NCI-H1417 (cell line): ENCODE data around the gene WDR41.

Source experiments
- DNase-seq, 3 experiments: peaks; one replicate each; lab custom pipeline; 2025; lab: John Stamatoyannopoulos, UW

Gene WDR41

DNA sequence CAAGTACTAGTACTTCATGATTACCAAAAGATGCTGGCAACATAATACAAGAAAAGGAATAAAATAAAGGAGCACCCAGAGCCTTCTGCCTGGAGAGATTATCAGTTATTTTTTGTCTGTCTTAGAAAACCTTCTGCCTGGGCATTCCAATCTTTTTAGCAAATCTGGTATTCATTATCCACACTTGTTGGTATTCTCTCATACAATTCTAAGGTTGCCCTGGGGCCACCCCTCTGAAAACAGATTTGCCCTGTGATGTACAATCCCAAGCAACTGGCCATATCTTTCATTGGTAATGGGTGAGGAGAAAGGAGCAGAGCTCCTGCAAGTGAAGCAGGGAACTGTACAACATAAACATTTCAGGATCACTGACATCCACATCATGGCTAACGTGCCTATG lies 47.8 kb downstream of the WDR41 start:
- no peak for DNase-seq

- DNase-seq = no peak
Observed at GRCh38 chr5:77443670-77444069, 48.4 kb downstream of the WDR41 start.

DNA sequence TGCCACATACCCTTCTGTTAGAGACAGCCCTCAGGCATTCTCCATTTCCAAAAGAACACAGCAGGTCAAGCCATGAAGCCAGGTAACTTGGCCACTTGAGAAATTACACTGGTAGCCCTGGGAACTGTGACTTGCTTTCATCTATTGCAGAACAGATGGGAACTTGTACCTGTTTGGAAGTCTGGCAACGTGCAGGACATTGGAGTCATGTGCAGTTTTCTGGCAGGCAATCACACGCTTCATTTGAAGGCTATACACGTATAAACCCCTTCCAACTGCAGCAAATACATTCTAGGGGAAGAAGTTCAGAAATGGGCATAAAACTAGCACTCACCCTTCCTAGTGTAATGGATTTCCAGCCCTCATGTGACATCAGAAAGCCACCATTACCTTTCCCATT lies 54.0 kb downstream of the WDR41 start:
- no peak for DNase-seq

GRCh38 chr5:77437194-77437593 lies 54.9 kb downstream of the WDR41 start:
- DNase-seq = peak; percentile 13 to 60 (median 30)

DNA sequence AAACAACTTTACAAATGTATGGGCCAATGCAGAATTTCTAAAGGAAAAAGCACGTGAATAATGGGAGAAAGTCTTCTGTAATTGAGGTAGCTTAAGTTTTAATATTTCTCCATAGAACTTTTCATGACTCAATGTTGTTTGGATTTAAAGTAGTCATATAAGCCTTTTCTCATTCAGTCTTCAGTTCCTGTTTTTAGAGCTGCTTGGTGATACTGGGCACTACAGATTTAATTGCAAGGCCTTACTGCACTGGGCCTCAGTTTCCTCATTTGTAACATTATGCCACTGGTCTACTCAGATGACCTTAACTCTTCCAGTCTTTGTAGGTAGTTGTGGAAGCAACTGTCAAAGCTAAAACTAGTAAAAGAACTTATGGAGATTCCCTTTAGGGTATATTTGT lies 60.4 kb downstream of the WDR41 start:
- no peak for DNase-seq

GRCh38 chr5:77431286-77431685 lies 60.8 kb downstream of the WDR41 start:
- no peak for DNase-seq

DNA sequence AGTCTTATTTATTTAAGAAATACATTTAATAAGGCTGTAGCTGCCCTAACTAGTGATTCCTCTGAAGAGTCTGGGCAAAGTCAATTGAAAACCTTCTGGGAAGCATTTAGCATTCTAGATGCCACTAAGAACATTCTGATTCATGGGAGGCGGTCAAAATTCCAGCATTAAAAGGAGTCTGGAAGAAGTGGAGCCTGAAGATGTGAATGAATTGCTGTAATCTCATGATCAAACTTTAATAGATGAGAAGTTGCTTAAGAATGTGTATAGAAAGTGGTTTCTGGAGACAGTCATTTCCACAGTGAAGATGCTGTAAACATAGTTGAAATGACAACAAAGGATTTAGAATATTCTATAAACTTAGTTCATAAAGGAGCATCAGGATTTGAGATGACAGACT lies 61.4 kb downstream of the WDR41 start:
- no peak for DNase-seq

- no peak for DNase-seq
Observed at GRCh38 chr5:77428526-77428925, 63.6 kb downstream of the WDR41 start.

- DNase-seq = no peak
Observed at GRCh38 chr5:77427998-77428397, 64.1 kb downstream of the WDR41 start.

GRCh38 chr5:77426670-77427069 lies 65.4 kb downstream of the WDR41 start:
- DNase-seq = no peak

DNA sequence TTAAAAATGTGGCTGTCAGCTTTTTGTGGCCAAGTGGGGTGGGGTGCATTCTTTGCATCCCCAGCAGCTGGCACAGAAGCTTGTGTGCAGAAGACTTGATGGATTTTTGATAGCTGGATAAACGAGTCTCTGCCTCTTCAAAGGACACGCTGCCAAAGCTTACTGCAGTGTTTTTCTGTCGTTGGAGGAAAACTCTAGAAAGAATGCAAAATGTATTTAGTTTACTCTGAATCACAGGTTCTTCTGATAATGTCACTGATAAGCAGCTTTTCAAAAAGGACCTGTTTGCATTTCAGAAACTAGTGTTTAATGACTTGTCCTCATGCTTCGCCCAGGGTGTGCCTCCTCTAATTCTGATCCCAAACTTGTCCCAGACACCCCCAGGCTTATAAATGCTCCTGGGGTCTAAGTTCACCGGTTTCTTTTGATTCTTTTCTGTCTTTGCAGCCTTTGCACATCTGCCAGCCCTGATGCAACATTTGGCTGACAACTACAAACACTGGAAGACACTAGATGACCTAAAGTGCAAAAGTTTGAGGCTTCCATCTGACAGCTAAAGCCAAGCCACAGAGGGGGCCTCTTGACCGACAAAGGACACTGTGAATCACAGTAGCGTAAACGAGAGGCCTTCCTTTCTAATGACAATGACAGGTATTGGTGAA lies 66.0 kb downstream of the WDR41 start:
- DNase-seq = no peak

- no peak for DNase-seq
Observed at GRCh38 chr5:77425420-77425819, 66.7 kb downstream of the WDR41 start.

DNA sequence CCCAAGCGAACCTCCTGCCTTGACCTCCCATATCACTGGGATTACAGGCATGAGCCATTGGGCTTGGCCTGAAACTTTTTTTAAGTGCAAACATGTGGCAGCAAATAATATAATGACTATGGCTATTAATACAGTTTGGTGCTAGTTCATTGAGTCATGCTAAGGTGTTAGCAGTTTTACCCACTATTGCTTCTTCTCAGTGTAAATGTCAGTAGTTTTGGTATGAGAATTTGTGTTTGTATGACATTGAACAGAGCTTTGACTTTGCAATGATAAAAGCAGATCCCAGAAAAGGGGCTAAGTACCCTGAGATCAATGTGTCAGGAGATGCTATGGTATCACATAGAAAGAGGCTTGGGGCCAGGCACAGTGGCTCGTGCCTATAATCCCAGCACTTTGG lies 67.2 kb downstream of the WDR41 start:
- no peak for DNase-seq

DNA sequence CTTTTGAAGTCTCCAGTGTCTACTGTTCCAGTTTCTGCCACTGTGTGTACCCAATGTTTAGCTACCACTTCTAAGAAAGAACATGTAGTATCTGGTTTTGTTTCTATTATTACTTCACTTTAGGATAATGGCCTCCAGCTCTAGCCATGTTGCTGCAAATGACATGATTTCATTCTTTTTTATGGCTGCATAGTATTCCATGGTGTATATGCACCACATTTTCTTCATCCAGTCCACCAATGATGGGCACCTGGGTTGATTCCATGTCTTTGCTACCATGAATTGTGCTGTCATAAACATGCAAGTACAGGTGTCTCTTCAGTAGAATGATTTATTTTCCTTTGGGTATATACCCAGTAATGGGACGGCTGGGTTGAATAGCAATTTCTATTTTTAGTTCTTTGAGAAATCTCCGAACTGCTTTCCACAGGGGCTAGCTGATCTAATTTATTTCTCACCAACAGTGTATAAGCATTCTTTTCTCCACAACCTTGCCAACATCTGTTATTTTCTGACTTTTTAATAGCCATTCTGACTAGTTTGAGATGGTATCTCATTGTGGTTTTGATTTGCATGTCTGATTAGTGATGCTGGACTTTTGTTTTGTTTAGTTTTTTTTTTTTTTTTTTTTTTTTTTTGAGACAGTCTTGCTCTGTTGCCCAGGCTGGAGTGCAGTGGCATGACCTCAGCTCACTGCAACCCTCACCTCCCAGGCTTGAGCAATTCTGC lies 68.9 kb downstream of the WDR41 start:
- no peak for DNase-seq

DNA sequence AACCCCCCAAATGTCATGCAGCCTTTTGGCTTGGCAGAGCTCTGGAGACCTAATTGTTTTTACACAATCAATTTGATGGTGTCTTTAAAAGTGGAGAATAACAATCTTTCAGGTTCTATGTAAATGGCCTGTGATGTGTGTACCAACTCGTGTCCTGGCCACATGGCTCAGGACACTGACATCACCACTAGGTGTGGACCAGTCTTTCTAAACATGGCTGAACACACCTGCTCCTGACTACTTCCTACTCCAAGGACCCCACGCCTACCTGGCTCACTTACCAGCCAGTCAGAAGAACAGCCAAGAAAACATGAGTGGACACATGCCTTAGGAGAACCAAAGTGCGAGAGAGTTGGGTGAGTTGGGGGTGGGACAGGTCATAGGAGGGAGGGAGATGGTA lies 71.2 kb downstream of the WDR41 start:
- no peak for DNase-seq

DNA sequence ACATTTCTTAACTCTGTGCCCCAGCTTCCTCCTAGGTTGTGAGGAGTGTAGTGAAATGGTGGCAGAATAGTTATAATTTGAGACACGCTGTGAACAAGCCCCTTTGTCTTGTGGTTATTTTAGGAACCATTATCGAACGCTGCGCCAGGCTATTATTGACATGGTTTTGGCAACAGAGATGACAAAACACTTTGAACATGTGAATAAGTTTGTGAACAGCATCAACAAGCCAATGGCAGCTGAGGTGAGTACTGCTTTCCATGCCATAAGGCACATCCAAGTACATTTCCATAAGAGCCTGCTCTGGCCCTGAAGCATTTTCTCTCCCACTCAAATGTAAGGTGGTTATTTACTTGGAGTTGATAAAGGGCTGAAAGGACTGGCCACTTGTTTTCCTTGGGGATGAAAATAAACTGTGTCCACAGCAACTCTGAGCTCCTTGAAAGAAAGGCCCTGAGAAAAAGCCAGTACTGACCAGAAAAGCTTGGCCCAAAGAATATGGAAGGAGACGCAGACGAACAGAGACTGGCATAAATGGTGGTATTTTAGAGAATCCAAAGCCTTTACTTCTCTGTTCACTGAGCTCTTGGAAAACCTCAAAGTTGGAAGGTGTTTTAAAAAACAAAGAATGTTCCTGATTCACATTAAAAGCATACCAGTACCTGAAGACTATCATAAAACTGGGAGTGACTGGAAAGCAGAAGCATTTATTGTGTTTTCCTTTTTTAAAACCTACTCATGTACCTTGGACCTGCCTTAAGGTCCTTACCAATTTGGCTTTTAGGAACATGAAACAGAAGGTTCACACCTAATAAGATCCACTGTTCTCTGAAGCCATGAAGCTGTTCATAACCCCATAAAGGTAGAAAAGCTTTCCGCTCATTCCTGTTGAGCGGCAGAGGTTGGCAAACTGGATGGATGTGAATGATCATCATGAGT lies 72.2 kb downstream of the WDR41 start:
- no peak for DNase-seq

DNA sequence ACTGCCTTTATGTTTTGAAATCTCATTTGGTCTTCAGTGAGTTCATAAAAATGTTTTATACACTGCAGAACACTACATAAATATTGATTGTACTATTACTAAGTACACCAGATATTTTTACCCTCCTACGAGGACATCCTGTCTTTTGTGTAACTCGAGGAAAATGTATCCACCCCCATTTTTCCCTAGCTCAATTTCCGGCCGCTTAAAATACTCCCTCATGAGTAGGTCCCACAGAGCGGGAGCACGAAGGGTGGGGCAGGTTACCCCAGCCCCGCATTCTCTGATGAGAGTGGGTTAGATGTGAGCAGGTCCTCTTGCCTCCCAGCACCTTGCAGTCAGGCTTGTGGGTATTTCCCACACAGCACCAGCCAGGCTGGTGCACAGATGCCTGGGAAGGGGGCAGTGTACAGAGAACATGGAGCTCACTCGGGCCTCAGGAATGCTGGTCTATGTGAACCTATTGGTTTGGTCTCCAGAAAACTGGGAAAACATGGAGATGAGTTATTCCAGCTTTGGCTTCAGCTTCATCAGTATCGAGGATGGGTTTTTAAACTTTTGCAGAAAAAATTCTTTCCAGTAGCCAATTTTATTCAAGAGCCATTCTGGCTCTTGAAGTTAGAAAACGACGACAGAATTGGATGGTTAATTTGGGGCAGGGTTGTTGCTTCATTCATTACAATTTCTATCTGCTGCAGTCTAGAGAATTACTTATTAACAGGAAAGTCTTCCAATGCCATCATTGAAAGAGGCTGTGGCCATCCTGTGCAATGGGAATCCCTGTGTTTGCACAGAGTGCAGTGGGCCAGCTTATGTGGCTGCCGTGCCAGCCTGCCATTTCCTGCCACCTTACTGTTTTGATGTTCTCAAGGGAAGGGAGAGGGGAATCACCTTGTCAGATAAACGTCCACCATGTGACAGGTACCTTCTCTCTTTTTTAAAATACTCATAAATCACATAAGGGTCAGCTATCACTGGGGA lies 73.2 kb downstream of the WDR41 start:
- no peak for DNase-seq

GRCh38 chr5:77418162-77418561 lies 74.0 kb downstream of the WDR41 start:
- no peak for DNase-seq

DNA sequence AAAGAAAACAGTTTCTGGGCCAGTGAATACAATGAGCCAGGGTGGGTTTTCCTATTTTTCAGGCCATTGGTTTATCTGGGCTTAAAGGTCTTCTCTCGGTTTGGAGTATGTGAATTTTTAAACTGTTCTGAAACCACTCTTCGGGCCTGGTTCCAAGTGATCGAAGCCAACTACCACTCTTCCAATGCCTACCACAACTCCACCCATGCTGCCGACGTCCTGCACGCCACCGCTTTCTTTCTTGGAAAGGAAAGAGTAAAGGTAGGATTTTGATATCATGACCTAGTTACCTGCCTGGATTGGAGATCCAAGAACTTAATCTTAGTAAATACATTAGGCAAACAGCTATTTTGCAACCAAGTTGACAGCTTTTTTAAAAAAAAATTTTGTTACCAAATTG lies 79.1 kb downstream of the WDR41 start:
- DNase-seq = no peak

DNA sequence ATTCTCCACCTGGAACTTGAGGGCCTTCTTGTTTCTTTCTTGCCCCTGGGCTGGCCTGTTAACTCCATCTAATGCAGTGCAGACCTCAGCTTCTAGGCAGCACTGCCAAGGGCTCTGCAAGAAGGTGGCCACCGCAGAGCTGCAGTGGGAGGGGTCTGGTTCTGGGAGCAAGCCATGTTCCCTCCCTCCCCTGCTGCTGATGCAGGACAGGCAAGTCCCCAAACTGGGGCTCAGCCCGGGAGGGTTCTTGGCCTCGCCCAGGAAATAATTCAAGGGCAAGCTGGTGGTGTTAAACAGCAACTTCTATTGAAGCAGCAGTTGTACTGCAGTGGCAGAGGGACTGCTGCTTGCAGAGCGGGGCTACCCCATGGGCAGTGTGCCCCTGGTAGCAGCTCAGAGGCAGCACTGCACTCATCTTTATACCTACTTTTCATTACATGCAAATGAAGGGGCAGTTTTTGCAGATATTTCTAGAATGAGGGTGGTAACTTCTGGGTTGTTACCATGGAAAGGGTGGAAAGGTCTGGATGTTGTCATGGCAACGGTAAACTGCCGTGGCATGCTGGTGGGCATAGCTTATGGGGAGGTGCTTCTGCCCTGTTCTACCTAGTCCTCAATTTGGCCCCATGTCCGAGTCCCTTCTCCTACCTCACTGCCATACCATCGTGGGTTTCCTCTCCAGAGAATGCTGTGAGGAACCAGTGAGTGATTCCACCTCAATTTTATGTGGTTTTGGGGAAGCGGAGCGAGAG lies 82.1 kb downstream of the WDR41 start:
- DNase-seq = no peak

DNA sequence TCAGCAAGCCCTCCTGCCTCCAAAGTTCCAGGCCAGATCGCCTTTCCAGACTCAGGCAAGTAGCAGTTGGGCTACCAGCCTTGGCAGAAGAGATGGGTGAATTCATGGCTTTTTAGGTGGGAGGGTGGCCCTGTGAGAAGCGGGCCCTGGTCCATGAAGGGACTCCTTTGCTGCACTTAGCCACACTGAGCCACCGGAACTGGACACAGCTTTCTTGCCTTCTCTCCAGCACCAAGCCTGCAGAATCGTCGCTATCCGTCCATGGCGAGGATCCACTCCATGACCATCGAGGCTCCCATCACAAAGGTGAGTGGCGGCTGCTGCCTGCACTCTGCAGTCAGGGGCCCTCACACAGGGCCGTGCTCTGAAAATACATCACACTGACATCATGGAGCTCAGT lies 85.0 kb downstream of the WDR41 start:
- no peak for DNase-seq
